ENCODE measurements around the gene CEP76.

CEP76 gene

GRCh38 chr18:12637901-12638643 lies 64.5 kb downstream of the CEP76 start:
- Histone ChIP-seq H3K79me2 (ENCODE audit: insufficient read depth, low read length) (no peaks in the 10 kb centered on the region), H4K20me1 (ENCODE audit: low read depth, low read length) (no peaks in the 10 kb centered on the region), H3K4me3 (ENCODE audit: insufficient read depth, low read length, poor library complexity, severe bottlenecking) (no peak overlapping the region), H3K9me2 (replicated peaks; ENCODE audit: insufficient read depth, low read length) (no peaks in the 10 kb centered on the region), H3K9me3 (ENCODE audit: insufficient read depth, low read length) (no peaks in the 10 kb centered on the region), H3K27ac (ENCODE audit: low read depth, low read length) (no peak overlapping the region), H3K36me3 (ENCODE audit: low read length) (no peaks in the 10 kb centered on the region), H3K9ac (ENCODE audit: low read length) (no peak overlapping the region), H3K27me3 (ENCODE audit: low read length) (no peaks in the 10 kb centered on the region), H3F3A (ENCODE audit: insufficient read depth) (no peaks in the 10 kb centered on the region), H2AFZ (ENCODE audit: low read depth, low read length, severe bottlenecking) (no peak overlapping the region), H3K4me2 (ENCODE audit: low read depth, low read length, poor library complexity, severe bottlenecking) (no peak overlapping the region)
- TF ChIP-seq EZH2phosphoT487 (conservative IDR thresholded peaks at IDR 0.05; ENCODE audit: low read length) (no peak), CTCF (IDR thresholded peaks at IDR 0.05; ENCODE audit: insufficient read depth, low read length, poor library complexity, severe bottlenecking) (no peak)

GRCh38 chr18:12637393-12637792 lies 65.1 kb downstream of the CEP76 start:
- Histone ChIP-seq H3K9ac (ENCODE audit: low read length) (no peak overlapping the region), H3K36me3 (ENCODE audit: low read length) (no peaks in the 10 kb centered on the region), H3F3A (ENCODE audit: insufficient read depth) (no peaks in the 10 kb centered on the region), H3K4me3 (ENCODE audit: insufficient read depth, low read length, poor library complexity, severe bottlenecking) (no peak overlapping the region), H3K9me2 (replicated peaks; ENCODE audit: insufficient read depth, low read length) (no peaks in the 10 kb centered on the region), H3K27ac (ENCODE audit: low read depth, low read length) (no peak overlapping the region), H3K27me3 (ENCODE audit: low read length) (no peaks in the 10 kb centered on the region), H3K9me3 (ENCODE audit: insufficient read depth, low read length) (no peaks in the 10 kb centered on the region), H3K4me2 (ENCODE audit: low read depth, low read length, poor library complexity, severe bottlenecking) (no peak overlapping the region), H2AFZ (ENCODE audit: low read depth, low read length, severe bottlenecking) (no peak overlapping the region), H3K79me2 (ENCODE audit: insufficient read depth, low read length) (no peaks in the 10 kb centered on the region), H4K20me1 (ENCODE audit: low read depth, low read length) (no peaks in the 10 kb centered on the region)
- TF ChIP-seq EZH2phosphoT487 (conservative IDR thresholded peaks at IDR 0.05; ENCODE audit: low read length) (no peak), CTCF (IDR thresholded peaks at IDR 0.05; ENCODE audit: insufficient read depth, low read length, poor library complexity, severe bottlenecking) (no peak)

DNA sequence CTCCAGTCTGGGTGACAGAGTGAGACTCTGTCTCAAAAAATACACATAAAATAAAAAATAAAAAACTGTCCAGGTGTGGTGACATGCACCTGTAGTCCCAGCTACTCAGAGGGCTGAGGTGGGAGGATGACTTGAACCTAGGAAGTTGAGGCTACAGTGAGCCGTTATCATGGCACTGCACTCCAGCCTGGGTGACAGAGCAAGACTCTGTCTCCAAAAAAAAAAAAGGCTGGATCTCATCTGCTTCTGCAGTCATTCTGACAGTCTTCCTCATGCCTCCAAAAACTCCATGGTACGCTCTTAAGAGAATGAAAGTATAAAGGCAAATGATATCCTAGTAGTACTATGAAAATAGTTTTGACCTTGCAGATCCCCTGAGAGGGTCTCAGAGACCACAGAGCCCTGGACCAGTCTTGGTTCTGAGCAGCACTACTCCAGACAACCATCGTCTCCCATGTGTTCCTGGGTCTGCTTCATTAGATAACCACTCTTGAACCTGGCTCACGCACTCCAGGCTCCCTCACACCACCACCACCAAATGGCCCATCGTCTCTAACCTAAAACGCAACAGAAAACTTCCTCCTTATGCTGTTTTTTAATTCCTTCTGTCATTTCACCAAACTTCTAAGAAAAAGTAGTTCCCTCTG lies 70.6 kb downstream of the CEP76 start:
- H2AFZ ChIP-seq (ENCODE audit: low read depth, low read length, severe bottlenecking): no peak overlapping the region
- no peaks in the 10 kb centered on the region for H3K79me2 ChIP-seq (ENCODE audit: insufficient read depth, low read length)
- no peak overlapping the region for H3K27ac ChIP-seq (ENCODE audit: low read depth, low read length)
- H3K27me3 ChIP-seq (ENCODE audit: low read length): no peaks in the 10 kb centered on the region
- no peaks in the 10 kb centered on the region for H3K9me3 ChIP-seq (ENCODE audit: insufficient read depth, low read length)
- H3K4me2 ChIP-seq (ENCODE audit: low read depth, low read length, poor library complexity, severe bottlenecking): no peak overlapping the region
- no peaks in the 10 kb centered on the region for H3K9me2 ChIP-seq (replicated peaks; ENCODE audit: insufficient read depth, low read length)
- no peak overlapping the region for H3K4me3 ChIP-seq (ENCODE audit: insufficient read depth, low read length, poor library complexity, severe bottlenecking)
- no peak overlapping the region for H3K9ac ChIP-seq (ENCODE audit: low read length)
- no peaks in the 10 kb centered on the region for H3K36me3 ChIP-seq (ENCODE audit: low read length)
- TF ChIP-seq CTCF (IDR thresholded peaks at IDR 0.05; ENCODE audit: insufficient read depth, low read length, poor library complexity, severe bottlenecking): no peak
- no peak for TF ChIP-seq EZH2phosphoT487 (conservative IDR thresholded peaks at IDR 0.05; ENCODE audit: low read length)
- H4K20me1 ChIP-seq (ENCODE audit: low read depth, low read length): no peaks in the 10 kb centered on the region
- H3F3A ChIP-seq (ENCODE audit: insufficient read depth): no peaks in the 10 kb centered on the region

All from SU-DHL-6 (cell line).